Right renal cortex interstitium (tissue), 3 donors: ENCODE data around the gene TOLLIP. TPM values are rescaled to one million over a fixed set of nuclear protein-coding genes. Genes with fewer than 3 reads are reported as not detected.

Source experiments
- DNase-seq, 3 donors: peaks; one replicate each; pipeline ENCODE4 v3.0.0-alpha.2; 2013; ENCODE audit warnings: low read depth in 3 of 3, low spot score in 2 of 3
- polyA plus RNA-seq, 3 donors: library from polyadenylated mRNA; unstranded; fragments of 120-200 nt; gene quantifications; one replicate each; pipeline ENCODE4 v1.2.1, GENCODE V29; 2013; ENCODE audit not compliant: insufficient read length in 3 of 3

The TOLLIP gene
- polyA plus RNA-seq, 3 donors, result 31.3 to 41.5 (median 36.0) TPM

DNA sequence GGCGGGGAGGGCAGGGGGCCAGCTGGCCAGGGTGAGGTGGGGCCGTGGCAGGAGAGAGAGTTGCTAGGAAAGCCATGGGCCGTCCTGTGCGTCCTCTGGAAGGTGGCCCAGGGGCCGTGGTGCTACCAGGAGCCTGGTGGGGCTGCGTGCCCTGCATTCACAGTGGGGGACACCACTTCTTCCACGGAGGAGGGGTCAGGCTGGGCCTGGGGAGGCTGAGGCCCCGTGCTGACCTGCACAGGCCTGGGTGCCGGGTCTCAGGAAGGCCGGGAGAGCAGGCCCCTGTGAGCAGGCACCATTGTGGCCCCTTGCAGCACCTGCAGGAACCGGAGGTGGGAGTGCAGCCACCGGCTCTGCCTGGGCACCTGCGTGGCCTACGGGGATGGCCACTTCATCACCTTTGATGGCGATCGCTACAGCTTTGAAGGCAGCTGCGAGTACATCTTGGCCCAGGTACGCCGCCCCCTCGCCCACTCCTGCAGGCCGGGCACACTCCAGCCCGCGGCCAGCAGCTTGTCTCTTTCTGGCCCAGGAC, 74.6 kb downstream of the TOLLIP start:
- no peak for DNase-seq

DNA sequence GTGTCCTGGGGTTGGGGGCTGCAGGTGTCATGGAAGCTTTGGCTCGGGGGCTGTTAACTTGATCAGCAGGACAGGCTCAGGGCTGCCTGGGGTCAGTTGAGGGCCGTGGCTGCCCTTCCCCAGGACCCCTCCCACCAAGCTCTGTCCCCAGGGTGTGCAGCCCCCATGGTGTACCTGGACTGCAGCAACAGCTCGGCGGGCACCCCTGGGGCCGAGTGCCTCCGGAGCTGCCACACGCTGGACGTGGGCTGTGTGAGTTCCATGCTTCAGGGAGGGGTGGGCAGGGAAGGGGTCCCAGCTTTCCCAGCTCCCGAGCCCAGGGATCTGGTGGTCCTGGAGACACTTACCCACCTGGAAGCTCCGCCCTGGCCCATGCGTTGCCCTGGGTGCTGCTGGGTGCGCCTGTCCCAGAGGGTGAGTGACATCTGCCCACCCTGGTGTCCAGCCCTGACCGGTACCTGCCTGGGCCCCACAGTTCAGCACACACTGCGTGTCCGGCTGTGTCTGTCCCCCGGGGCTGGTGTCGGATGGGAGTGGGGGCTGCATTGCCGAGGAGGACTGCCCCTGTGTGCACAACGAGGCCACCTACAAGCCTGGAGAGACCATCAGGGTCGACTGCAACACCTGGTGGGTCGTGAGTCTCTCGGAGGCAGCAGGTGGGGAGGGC, 75.2 kb downstream of the TOLLIP start:
- no peak for DNase-seq

DNA sequence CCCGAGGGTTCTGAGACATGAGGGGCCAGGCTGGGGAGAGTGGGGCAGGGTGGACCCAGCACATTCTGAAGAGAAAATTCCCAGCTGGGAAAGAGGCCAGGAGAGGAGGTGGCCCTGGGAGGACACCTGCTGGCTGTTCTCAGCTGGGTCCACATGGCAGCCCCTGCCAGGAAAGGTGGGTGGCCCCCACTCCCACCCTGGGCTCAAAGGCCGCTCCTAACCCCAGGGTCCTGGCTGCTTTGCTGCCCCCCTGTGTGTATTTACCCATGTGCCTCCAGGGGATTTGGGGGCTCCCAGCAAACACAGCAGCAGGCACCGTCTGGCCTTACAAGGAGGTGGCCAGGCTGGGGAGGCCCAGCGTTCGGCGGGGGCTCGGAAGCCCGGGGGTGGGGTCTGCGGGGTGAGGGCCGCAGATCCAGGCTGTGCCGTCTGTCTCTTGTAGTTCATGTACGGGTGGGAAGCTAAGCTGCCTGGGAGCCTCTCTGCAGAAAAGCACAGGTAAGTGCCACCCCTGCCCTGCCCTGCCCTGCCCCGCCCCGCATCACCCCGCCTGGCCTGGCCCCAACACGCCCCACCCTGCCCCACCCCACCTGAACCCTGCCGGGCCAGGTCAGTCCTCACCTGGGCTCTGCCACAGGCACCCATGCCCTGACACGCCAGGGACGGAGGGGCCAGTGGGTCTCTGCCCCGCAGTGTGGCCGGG, 75.9 kb downstream of the TOLLIP start:
- DNase-seq, result no peak

DNA sequence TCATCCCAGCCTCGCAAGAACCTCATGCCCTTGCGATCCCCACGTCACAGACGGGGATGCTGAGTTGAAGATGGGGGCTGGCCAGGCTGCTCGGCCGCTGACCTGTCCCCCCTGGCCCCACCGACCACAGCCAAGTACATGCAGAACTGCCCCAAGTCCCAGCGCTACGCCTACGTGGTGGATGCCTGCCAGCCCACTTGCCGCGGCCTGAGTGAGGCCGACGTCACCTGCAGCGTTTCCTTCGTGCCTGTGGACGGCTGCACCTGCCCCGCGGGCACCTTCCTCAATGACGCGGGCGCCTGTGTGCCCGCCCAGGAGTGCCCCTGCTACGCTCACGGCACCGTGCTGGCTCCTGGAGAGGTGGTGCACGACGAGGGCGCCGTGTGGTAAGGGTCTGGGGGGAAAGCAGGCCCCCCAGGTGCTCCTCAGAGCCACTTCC, 76.5 kb downstream of the TOLLIP start:
- no peak for DNase-seq

DNA sequence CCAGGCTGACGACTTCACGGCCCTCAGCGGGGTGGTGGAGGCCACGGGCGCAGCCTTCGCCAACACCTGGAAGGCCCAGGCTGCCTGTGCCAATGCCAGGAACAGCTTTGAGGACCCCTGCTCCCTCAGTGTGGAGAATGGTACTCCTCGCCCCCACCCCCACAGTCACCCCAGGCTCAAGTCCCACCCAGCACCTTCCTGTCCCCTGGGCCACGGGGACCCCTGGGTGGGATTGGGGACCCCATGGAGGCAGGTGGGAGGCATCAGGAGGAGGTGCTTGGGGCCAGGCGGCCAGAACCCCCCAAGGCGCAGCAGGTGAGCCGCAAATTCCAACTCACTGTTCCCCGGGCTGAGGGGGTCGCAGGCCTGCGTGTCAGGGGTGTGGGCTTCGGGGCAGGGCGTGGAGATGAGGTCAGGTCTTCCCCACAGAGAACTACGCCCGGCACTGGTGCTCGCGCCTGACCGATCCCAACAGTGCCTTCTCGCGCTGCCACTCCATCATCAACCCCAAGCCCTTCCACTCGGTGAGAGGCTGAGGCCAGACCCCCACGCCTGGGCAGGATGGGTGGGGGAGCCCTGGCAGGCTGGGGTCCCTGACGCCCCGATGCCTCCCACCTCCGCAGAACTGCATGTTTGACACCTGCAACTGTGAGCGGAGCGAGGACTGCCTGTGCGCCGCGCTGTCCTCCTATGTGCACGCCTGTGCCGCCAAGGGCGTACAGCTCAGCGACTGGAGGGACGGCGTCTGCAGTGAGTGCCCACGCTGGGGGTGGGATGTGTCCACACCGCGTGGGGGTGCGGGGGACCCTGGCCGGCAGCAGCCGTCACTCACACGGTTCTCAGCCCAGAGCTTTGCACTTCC, 77.2 kb downstream of the TOLLIP start:
- no peak for DNase-seq

DNA sequence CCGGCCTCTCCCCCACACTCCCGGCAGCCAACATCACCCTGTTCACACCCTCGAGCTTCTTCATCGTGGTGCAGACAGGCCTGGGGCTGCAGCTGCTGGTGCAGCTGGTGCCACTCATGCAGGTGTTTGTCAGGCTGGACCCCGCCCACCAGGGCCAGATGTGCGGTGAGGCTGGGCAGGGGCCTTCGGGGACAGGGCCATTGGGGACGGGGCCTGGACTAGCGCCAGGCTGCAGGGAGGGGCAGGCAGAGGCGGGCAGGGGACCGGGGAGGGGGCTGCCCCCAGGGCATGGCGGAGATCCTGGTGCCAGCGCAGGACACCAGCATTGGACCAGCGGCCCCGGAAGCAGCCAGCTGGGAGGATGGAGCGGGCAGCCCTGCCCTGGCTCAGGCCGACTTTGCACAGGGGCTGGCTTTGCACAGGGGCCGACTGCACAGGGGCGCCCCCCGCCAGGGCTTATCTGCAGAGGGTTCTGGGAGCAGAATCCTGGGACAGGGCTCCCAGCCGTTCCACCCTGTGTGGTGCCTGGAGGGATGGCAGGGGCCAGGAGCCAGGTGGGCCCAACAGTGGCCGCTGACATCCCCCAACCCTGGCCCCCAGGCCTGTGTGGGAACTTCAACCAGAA, 77.9 kb downstream of the TOLLIP start:
- no peak for DNase-seq

DNA sequence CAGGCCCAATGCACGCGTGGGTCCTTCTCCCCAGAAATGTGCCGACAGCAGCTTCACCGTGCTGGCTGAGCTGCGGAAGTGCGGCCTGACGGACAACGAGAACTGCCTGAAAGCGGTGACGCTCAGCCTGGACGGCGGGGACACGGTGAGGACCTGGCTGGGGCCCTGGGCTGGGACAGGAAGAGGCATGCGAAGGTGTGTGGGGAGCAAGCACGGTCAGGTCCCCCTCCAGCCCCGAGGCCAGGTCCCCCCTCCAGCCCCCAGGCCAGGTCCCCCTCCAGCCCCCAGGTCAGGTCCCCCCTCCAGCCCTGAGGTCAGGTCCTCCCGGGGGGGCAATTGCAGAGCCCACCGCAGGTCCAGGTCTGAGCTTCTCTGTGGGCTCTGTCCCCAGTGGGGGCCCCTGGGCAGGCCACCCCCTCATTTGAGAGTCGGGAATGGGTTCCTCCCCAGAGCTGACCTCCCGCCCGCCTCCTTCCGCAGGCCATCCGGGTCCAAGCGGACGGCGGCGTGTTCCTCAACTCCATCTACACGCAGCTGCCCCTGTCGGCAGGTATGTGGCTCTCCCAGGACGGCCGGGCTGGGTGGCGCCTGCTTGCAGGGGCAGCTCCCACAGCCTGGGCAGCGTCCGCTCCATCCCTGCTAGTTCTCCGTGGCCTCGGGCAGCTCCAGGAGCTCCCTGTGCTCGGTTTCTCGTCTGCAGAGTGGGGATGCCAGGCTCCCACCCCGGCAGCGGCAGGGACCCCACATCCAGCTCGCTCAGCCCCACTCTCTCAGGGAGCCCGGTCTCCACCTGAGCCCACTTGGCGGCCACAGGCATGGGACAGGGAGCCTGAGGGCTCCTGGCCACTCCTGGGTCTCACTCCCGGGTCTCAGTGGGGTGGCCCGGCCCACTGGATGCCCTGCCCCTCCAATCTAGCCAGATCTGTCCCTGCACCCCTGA, 78.7 kb downstream of the TOLLIP start:
- DNase-seq, result no peak

DNA sequence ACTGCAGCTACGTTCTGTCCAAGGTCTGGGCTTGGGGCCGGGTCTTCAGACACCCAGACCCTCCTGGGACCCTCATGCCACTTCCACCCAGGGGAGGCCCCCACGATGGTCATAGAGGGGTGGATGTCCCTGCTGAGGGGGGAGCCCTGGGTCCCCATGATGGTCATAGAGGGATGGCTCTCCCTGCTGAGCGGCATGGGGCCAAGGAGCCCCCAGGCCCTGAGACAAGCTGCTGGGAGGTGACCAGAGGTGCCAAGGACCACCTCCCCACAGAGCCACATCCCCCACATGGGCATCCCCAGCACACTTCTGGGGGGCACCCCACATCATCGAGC, 79.3 kb downstream of the TOLLIP start:
- no peak for DNase-seq

DNA sequence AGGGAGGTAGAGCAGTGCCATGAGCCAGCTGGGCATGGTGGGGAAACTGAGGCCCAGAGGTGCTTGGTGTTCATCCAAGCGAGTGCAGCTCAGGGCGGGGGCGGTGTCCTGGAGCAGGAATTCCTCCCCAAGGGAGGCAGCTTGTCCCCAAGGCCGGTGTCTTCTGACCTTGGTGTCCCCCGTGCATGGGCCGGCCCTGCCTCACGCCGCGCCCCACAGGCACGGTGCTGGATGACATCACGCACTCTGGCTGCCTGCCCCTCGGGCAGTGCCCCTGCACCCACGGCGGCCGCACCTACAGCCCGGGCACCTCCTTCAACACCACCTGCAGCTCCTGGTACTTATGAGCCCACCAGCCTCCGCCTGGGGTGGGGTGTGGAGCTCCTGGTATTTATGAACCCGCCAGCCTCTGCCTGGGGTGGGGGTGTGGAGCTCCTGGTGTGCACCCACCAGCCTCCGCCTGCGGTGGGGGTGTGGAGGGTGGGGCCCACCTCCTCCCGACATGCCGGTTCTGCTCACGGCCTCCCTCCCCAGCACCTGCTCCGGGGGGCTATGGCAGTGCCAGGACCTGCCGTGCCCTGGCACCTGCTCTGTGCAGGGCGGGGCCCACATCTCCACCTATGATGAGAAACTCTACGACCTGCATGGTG, 79.8 kb downstream of the TOLLIP start:
- DNase-seq, result no peak

DNA sequence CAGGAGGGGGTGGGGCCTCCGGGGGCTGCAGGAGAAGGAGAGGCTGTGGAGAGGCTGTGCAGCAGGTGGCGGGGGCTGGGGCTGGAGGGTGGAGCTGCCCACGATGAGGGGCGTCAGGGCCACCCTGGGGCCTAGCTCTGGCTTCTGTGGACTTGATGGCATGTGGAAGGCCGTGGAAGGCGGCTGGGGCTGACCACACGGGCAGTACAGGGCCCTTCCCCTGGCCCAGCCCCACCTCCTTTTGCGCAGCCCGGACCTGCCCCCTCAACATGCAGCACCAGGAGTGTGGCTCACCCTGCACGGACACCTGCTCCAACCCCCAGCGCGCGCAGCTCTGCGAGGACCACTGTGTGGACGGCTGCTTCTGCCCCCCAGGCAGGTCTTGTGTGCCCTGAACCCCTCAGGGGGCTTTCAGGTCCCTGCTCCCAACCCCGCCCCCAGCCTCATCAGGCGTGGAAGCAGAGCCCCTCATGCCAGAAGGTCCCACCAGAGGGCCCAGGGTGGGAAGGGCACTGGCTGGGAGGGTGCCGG, 80.4 kb downstream of the TOLLIP start:
- DNase-seq, result no peak

DNA sequence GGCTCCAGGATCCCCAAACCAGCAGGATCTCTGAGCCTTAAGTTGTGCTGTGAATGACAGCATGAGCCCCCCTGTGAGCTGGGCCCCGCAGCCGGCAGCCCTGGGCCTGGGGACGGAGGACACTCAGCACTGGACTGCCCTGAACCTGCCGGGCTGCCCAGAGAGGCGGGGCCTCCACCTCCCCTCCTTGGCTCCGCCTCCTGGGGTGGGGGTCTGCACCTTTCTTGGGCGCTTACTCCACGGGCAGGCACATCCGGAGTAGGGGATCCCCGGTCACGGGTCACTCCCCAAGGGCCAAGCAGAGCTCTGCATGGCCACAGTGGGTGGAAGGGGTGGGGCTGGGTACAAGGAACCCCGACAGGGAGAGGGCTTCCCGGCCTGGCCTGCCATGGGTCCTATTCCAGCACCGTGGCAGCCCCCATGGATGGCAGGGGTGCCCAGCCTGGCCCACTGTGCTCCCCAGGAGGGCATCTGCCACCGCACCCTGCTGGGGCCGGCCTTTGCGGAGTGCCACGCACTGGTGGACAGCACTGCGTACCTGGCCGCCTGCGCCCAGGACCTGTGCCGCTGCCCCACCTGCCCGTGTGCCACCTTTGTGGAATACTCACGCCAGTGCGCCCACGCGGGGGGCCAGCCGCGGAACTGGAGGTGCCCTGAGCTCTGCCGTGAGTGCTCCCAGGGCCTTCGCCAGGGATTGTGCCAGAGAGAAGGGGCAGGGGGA, 81.2 kb downstream of the TOLLIP start:
- no peak for DNase-seq

DNA sequence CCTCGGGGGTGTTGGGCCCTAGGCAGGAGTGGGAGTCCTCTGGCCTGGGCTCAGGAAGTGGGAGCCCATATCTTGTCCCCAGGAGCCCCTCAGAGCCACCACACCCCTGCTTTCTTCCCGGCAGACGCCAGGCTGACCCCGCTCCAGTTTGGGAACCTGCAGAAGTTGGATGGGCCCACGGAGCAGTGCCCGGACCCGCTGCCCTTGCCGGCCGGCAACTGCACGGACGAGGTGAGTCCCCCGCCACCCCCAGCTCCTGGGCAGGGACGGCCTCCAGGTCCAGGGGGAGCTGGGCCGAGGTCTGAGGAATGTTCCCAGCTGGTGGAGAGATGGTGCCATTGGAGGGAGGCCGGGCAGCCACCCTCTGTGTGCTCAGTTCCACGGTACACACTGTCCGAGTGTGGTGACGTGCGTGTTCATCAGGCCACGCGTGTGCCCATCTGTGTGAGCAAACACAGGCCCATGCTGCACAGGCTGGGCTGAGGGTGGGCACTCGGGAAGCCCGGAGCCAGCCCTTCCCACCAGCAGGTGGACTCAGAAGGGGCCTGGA, 81.8 kb downstream of the TOLLIP start:
- no peak for DNase-seq

DNA sequence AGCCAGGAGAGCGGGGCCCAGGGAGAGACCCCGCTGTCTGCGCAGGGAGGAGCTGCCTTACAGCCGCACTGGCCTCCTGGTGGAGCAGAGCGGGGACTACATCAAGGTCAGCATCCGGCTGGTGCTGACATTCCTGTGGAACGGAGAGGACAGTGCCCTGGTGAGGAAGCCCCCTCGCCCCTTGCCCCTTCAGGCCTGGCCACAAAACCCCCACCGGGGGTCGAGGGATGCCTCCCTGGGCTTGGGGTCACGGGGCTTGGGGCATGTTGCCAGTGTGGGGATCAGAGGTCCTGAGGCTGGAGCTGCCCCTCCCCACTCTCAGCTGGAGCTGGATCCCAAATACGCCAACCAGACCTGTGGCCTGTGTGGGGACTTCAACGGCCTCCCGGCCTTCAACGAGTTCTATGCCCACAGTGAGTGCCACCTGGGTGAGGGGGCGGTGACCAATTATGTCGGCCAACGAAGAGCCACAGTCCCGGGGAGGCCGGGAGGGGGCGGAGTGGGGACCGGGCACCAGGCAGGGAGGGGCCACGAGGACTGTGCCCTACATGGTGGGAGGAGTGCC, 82.4 kb downstream of the TOLLIP start:
- no peak for DNase-seq

DNA sequence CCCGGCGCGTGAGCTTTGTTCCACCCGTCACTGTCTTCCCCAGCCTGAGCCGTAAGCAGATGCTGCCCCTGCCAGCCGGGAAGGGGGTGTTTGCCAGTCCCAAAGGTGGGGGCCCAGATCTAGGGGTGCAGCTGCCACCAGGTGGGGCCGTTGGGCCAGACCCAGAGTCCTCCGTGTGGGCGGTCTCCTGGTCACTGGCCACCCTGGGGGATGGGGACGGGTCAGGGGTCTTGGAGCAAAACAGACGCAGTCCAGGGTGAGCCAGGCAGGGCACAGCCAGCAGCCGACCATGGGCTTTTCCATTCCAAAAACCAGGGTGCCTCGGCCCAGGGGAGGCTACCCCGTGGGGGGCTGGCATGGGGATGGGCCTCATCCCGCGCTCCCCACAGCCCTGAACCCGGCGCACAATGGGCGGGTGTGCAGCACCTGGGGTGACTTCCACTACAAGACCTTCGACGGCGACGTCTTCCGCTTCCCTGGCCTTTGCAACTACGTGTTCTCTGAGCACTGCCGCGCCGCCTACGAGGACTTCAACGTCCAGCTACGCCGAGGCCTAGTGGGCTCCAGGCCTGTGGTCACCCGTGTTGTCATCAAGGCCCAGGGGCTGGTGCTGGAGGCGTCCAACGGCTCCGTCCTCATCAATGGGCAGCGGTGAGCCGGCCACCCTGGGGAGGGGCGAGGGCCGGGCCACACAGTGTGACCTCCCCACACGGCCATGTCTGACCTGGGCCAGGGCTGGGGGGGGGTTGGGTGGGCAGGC, 83.0 kb downstream of the TOLLIP start:
- DNase-seq, result no peak

DNA sequence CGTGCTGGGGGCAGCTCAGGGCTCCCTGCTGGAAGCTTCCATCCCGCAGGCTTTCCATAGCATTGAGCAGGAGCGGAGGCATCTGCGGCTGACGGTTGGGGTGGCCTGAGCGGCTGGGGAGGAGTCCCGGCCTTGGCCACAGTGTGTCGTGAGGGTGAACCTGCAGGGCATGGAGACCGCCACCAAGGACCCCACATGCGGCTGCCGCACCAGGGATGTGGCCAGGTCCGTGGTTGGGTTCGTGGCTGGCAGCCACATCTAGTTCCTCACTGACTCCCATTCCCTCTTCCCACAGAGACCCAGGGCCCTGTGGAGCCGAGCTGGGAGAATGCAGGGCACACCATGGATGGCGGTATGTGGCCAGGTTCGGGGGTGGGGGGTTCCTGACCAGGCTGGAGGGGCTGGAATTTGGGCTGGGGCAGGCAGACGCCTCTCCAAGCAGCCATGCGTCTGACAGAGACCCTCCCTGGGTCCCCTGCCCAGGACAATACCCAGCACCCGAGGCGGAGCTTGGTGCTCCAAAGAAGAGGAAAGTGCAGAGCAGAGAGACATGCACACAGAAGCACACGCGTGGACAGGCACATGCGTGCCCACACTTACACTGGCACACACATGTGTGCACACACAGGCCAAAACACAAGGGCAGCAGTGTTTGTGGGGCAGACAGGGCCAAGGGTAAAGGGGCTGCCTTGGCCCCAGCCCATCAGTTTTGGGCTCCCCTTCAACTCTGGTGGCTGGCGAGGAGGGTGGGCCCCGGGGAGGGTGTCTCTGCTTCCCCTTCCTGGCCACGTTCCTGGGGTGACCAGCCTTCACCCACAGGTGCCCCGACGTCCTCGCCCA, 83.8 kb downstream of the TOLLIP start:
- DNase-seq, result no peak
